NCI-H345 treated with DMSO at 0.1 percent for 48 hours (cell line): ENCODE results near the gene PRG3.
A peak's percentile ranks its signal among the peaks of the same experiment; 100 is the strongest.

Experiments used
- DNase-seq: peaks from one replicate; lab custom pipeline; 2025; ENCODE audit not compliant: unreplicated experiment; lab: John Stamatoyannopoulos, UW

PRG3 gene, protein sequence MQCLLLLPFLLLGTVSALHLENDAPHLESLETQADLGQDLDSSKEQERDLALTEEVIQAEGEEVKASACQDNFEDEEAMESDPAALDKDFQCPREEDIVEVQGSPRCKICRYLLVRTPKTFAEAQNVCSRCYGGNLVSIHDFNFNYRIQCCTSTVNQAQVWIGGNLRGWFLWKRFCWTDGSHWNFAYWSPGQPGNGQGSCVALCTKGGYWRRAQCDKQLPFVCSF

DNA sequence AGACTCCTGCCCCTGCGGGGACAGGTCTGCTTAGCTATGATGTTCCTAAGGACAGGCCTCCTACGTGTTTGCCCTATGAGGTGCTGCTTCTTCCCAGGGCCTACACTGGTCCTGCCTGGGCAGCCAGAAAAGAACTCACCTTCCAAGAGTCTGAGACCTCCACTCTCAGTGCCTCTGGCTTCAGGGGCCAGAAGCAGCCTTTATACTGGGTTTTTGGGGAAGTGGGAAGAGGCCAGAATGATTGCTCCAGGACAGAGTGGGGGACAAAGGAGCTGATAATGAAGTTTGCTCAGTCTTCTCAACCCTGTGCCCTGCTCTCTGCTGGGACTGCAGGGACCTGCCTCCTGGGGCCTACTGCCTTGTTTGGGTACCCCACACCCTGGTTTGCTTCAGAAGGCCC is at the start of gene PRG3:
Gene PRG3, minus strand, starts transcription at position 176 of the 400 bp plus-strand sequence. CDS start 442 bp downstream, outside the sequence.
- no peak for DNase-seq

DNA sequence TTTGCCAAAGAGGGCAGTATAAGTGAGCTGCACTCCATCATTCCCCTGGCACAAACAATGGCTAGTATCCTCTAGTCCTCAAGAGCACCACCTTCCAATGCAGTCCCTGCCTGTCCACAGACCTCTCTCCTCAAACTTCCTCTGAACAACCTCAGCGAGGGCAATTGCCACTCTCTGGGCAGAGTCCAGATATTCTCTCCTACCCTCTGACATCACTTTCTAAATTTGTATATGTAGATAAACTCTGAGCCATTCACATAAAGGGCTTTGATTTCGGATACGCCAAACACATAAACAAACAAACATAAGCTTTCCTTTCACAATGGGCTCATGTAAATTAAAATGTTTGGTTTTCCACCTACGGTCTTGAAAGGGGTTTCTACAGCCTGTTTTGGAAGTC is 49.0 kb upstream of the PRG3 start:
- no peak for DNase-seq

GRCh38 chr11:57428643-57429042 is 47.7 kb upstream of the PRG3 start:
- no peak for DNase-seq

GRCh38 chr11:57427727-57428082 is 46.8 kb upstream of the PRG3 start:
- no peak for DNase-seq

DNA sequence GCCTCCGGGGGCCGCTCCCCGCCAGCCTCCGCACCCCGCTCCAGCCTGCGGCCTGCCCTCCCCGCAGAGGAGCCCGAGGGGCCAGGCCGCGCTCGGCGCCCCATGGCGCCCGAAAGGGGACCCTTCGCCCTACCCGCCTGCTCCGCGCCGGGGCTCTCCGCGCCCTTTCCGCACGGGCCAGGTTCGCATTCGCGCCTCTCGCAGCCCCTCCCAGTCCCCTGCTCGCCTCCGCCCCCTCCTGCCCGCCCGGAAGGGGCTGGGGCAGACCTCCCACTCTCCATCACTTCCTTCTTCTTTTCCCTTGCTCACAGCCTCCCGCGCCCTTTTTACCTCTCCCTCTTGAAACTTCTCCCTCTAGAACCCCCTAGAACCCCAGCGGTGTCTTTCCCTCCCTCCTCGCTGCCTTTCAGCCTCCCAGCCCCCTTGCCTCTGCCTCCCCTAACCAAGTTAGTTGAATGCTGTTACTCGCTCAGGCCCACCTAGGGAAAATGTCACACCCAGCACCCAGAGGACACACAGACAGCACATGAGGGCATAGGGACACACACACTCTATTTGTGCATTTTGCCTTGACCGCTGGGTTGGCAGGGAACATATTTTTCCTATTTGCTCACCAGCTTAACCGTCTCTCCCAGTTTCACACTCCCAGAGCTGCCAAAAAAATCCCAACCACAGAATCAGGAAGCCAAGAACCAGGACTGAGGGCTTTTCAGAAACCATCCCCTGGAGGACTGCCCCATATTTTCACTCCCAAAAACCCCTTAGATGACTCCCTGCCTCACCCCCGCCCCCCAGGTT is 46.2 kb upstream of the PRG3 start, which contains the start of gene SLC43A3:
Gene SLC43A3, minus strand, starts transcription at position 193 of the 798 bp plus-strand sequence. CDS start 949 bp downstream, outside the sequence.
- no peak for DNase-seq

DNA sequence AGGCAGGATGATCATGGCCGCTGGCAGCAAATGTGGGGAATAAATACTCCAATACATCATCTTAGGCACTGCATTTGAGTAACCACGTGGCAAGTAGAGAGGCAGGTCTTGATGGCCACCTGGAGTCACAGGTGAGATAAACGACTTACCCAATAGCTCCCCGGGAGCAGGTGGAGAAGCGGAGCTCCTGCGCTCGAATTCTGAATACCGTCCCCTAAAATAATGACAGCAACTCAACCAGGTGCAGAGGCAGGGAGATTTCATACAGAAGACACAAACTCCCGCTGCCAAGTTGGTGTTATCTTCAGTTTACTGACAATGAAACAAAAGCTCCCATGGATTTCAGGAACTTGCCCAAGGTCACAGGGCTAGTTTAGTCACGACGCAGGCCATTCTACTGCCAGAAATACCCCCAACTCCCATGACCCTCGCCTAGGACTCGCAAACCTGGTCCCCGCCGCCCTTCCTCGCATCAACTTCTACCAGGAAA is 45.5 kb upstream of the PRG3 start:
- DNase-seq: no peak

DNA sequence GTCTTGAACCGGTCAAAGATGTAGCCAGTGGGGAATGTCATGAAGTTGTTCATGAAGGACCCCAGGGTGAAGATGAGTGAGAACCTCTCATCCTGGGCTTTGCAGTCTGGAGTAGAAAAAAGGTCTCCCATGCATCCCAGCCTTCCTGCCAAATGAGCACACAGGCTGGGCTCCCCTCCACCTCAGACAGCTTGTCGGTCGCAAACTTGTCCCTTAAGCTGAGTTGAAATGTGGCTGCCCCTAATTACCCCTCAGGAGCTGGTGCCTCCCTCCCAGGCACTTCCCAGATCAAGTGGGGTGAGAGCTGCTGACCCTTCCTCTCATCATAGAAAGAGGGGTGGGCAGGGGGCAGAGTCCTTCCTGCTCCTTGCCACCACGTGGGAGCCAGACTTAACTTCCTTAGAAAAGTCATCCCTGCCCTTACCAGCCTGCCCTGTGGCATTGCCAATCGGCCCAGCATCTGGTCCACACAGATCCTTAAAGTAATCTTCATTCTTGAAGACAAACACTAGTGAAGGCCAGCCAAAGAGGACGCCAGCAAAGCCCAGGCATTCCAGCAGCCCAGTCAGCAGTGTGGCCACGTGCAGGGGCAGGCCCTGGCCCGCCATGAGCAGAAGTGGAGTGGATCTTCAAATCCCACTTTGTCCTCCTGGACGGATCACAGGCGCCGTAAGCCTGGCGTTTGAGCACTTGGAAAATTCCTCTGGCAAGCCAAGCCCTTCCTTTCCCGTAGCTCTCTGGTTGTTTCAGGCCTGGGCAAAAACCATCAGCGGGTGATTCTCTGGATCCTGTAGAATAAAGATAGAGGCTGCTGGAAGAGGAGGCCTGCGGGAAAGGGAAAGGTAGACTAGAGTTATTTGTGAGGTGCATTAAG is 44.9 kb upstream of the PRG3 start:
- DNase-seq: no peak

DNA sequence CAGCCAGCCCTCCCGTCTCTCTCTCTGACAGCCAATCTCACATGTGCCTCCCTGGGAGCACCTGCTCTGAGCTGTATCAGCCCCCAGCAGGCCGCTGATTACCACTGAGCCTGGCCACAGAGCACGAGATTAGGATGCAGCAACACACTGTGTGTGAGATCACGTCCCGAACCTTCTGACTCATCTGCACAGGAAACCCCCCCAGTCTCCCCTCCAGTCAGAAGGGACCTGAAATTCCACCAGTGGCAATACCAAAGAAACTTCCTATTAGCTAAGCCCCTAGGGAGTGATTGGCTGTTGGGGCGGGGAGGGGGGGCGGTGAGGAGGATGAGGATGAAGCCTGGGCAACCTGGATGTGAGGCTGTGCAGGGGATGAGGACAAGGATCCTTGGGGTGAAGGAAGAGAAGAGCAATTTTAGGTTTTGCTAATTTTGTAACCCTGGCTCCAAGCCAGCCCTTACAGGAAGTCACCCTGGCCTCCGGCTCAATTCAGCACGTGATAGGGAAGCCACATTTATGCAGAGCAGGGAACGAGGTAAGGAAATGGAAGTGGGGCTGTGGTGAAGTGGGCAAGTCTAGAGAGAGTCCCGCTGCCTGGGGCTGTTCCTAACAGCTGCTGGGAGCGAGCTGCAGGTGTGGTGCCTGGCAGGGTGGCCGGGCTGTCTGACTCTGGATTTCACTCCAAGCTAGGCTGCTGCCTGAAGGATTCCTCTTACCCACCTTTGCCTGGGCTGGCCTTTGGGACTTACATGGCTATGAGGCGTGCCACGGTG is 44.0 kb upstream of the PRG3 start:
- DNase-seq: peak; percentile 7

DNA sequence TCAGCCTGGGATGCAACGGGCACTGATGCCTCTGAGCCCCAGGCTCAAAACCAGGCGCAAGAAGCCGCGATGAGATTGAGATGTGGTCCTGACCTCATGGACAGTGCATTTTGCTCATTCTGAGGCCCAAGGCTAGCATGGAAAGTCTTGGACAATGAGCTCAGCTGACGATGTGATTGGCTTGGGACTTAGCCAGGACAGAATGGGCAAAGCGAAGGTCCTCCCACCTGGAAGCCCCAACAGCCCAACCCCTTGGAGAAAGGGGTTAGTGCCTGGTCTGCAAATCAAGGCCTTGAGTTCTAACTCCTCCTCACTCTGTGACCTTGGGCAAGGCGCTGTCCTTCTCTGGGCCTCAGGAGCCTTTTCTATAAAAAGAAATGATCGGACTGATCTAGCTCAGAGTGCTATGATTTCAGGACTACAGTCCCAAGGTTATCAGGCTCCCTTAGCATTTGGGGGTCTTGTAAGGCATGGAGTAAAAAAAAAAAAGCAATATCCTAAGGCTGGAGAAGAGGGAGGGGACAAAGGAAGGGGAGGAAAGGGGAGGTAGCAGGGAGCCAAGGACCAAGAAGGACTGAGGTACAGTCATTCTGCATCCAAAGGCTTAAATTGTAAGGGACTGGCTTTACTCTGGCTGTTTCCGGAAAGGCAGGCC is 43.3 kb upstream of the PRG3 start:
- no peak for DNase-seq

DNA sequence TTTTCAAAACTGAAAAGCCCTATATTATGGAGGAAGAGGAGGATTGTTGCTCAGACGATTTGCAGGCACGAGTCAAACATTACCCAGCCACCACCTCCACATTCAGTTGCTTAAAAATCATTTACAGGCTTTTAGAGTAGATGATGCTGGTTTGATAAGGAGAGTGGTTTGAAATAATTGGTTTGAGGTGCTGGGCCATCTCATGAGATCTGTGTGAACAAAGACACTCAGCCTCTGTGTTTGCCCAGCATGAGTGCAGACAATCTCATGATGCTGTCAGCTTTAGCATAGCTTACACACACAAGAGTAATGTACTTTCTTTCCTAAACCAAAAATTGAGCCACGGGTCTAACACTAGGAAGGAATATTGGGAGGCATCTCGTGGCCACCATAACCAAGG is 41.7 kb upstream of the PRG3 start:
- DNase-seq: no peak

DNA sequence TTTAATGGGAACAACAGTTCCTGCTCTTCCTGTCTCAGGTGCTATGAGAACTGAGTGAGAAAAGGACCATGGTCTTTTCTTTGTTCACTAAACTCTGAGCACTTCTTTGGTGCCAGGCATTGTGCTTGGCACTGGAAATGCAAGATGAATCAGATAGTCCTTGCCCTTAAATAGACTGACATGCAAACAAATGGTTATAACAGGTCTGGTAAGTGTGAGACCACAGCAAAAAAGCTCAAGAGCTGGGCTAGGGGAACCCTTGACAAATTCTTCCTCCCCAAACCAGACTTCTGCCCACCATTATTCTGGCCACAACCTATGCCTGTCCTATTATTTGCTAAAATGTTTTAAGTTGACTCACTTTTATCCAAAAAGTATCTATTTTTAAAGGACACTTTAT is 40.9 kb upstream of the PRG3 start:
- DNase-seq: no peak

GRCh38 chr11:57421066-57421465 is 40.1 kb upstream of the PRG3 start:
- no peak for DNase-seq

GRCh38 chr11:57419146-57419545 is 38.2 kb upstream of the PRG3 start:
- DNase-seq: no peak

- DNase-seq: no peak
Measured at GRCh38 chr11:57418131-57418530, 37.2 kb upstream of the PRG3 start.

DNA sequence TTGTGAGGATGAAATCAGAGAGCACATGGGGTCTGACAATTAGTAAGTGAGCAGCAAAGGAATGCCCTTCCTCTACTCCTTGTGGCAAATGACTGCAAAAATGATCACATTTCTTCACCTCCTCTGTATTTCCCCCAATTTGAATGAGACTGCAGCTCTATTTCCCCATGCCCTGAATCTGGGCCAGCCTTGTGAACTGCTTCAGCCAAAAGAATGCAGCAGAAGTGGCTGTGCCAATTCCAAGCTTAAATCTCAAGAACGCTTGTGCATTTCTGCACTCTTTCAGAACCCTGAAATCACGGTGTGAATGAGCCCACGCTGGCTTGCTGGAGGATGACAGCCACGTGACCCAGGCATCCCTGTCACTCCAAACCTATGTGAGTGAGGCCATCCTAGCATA is 36.1 kb upstream of the PRG3 start:
- DNase-seq: no peak

GRCh38 chr11:57416436-57416835 is 35.5 kb upstream of the PRG3 start:
- DNase-seq: no peak

DNA sequence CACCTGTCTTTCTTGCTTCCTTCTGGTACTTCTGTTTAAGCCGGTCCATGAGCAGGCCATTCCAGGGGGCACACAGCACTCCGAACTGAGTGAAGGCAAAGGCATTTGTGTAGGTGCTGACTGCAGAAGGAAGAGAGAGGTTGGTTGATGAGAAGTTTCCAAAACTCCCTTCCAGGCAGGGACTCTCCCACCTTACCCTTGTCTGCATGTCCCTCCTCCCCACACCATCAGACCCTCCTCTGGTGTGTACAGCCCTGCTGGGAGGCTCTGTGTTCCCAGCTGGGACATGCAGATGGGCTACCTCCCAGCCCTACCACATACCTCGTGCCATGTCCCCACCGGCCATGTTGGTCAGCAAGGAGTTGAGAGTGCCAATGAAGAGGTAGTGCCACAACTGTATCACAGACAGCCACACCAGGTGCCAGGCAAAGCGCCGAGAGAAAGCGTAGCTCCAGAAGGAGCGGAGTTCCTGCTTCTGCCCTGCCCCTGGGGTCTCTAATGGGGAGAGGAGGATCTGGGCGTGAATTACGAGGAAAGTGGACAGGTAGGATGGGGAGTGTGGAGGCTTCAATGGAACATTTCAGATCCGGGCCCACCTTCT is 33.8 kb upstream of the PRG3 start:
- DNase-seq: no peak

- DNase-seq: no peak
Measured at GRCh38 chr11:57413681-57414080, 32.7 kb upstream of the PRG3 start.

DNA sequence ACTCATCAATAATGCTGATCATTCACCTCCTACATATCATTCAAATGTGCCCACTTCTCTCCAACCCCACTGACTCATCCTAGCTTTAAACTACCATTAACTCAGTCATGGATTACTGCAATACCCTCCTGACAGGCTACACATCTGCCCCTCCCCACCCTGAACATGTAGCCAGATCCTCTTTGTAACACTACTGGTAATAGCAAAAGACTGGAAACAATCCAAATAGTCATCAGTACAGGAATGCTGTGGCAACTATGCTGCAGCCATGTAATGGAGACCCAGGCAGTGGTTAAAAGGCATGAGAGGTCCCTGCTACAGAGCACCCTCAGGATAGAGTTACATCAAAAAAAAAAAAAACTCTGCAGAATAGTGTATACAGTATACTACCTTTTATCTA is 29.3 kb upstream of the PRG3 start:
- no peak for DNase-seq
